Liver (tissue), 9 donors: ENCODE results near the gene KL. TPM values are rescaled to one million over a fixed set of nuclear protein-coding genes. Genes with fewer than 3 reads are reported as not detected.

ENCODE experiments used
- DNase-seq: peaks from one replicate; pipeline ENCODE4 v3.0.0-alpha.2; 2017; ENCODE audit warnings: low spot score
- H3K27ac ChIP-seq, 2 donors: one replicate each; pipeline ENCODE4 v1.7.0; 2013; ENCODE audit warnings: inconsistent platforms in 2 of 2, low read length in 2 of 2, control low read depth in 1 of 2, low read depth in 1 of 2, mild to moderate bottlenecking in 1 of 2
- H3K27me3 ChIP-seq, 4 donors: one replicate each; pipeline versions ENCODE4 v1.6.1 to v1.7.0; 2013; ENCODE audit warnings: low read length in 3 of 4, inconsistent platforms in 1 of 4, mild to moderate bottlenecking in 1 of 4, moderate library complexity in 1 of 4; ENCODE audit not compliant: control insufficient read depth in 4 of 4, insufficient read depth in 4 of 4
- H3K36me3 ChIP-seq, 4 donors: one replicate each; pipeline versions ENCODE4 v1.6.1 to v1.7.0; 2013; ENCODE audit warnings: low read length in 3 of 4, mild to moderate bottlenecking in 3 of 4, low read depth in 1 of 4, moderate library complexity in 1 of 4; ENCODE audit not compliant: control insufficient read depth in 4 of 4, insufficient read depth in 3 of 4
- H3K4me1 ChIP-seq, 4 donors: one replicate each; pipeline versions ENCODE4 v1.6.1 to v1.7.0; 2013; ENCODE audit warnings: low read length in 3 of 4, mild to moderate bottlenecking in 3 of 4, moderate library complexity in 1 of 4; ENCODE audit not compliant: control insufficient read depth in 4 of 4, insufficient read depth in 4 of 4
- H3K4me3 ChIP-seq, 3 donors: one replicate each; pipeline versions ENCODE4 v1.6.1 to v1.7.0; 2013; ENCODE audit warnings: low read length in 3 of 3, control low read depth in 1 of 3, low read depth in 1 of 3, mild to moderate bottlenecking in 1 of 3
- H3K9ac ChIP-seq, 2 donors: one replicate each; pipeline ENCODE4 v1.7.0; 2013; ENCODE audit warnings: low read length in 2 of 2, mild to moderate bottlenecking in 2 of 2, moderate library complexity in 2 of 2, control low read depth in 1 of 2, low read depth in 1 of 2
- H3K9me3 ChIP-seq, 4 donors: one replicate each; pipeline versions ENCODE4 v1.6.1 to v1.7.0; 2013; ENCODE audit warnings: low read length in 3 of 4; ENCODE audit not compliant: control insufficient read depth in 4 of 4
- ATF3 ChIP-seq: IDR thresholded peaks from 2 replicates; pipeline ENCODE4 v1.6.1; 2016; ENCODE audit warnings: antibody characterized with exemption
- EGR1 ChIP-seq, 2 donors: IDR thresholded peaks; 2 replicates each; pipeline ENCODE4 v1.6.1; 2016 to 2018; ENCODE audit warnings: antibody characterized with exemption in 2 of 2, low read depth in 2 of 2
- FOXA1 ChIP-seq: IDR thresholded peaks from 2 replicates; pipeline ENCODE4 v1.6.1; 2016; ENCODE audit warnings: antibody characterized with exemption
- FOXA2 ChIP-seq: IDR thresholded peaks from 2 replicates; pipeline ENCODE4 v1.6.1; 2016; ENCODE audit warnings: antibody characterized with exemption
- GABPA ChIP-seq, 2 donors: IDR thresholded peaks in 1 of 2; conservative IDR thresholded peaks in 1 of 2; 2 replicates each; pipeline ENCODE4 v1.6.1; 2016; ENCODE audit warnings: antibody characterized with exemption in 2 of 2, mild to moderate bottlenecking in 1 of 2, moderate library complexity in 1 of 2
- HNF4G ChIP-seq: IDR thresholded peaks from 2 replicates; pipeline ENCODE4 v1.6.1; 2016; ENCODE audit warnings: antibody characterized with exemption
- MAX ChIP-seq: IDR thresholded peaks from 2 replicates; pipeline ENCODE4 v1.6.1; 2016; ENCODE audit warnings: antibody characterized with exemption
- NR2F2 ChIP-seq: IDR thresholded peaks from 2 replicates; pipeline ENCODE4 v1.6.1; 2016; ENCODE audit warnings: antibody characterized with exemption
- RAD21 ChIP-seq, 2 donors: IDR thresholded peaks; 2 replicates each; pipeline ENCODE4 v1.6.1; 2016; ENCODE audit warnings: antibody characterized with exemption in 2 of 2, mild to moderate bottlenecking in 2 of 2
- SP1 ChIP-seq: IDR thresholded peaks from 2 replicates; pipeline ENCODE4 v1.6.1; 2018; ENCODE audit warnings: antibody characterized with exemption, mild to moderate bottlenecking
- TAF1 ChIP-seq: conservative IDR thresholded peaks from 2 replicates; pipeline ENCODE4 v1.6.1; 2016; ENCODE audit warnings: antibody characterized with exemption, mild to moderate bottlenecking
- YY1 ChIP-seq: IDR thresholded peaks from 2 replicates; pipeline ENCODE4 v1.6.1; 2016; ENCODE audit warnings: antibody characterized with exemption, mild to moderate bottlenecking
- WGBS: extraction: QIAGEN DNeasy Blood & Tissue Kit; methylation state at CpG from one replicate; pipeline ENCODE4 v1.1.7; 2013; 5-methylcytosine and 5-hydroxymethylcytosine counted together
- polyA plus RNA-seq, 2 donors: library from polyadenylated mRNA; stranded (reverse) in 1 of 2; unstranded in 1 of 2; fragments of 200-250 nt in 1 of 2; fragments of >200 nt in 1 of 2; fragmentation: Nextera tagmentation in 1 of 2; extraction: Ambion mirVana in 1 of 2; gene quantifications; one replicate each; pipeline versions ENCODE4 v1.2.1 to v1.2.3, GENCODE V29; 2013 to 2015
- total RNA-seq, 2 donors: library from RNA; depleted of rRNA; stranded (reverse); fragments of >200 nt; gene quantifications; one replicate each; pipeline ENCODE4 v1.2.3, GENCODE V29; 2014
- TF ChIP-seq, protein P1 (sequence below): IDR thresholded peaks from 2 replicates; pipeline ENCODE4 v1.6.1; 2016; ENCODE audit warnings: antibody characterized with exemption
- TF ChIP-seq, protein P2 (sequence below): IDR thresholded peaks from 2 replicates; pipeline ENCODE4 v1.6.1; 2016; ENCODE audit warnings: antibody characterized with exemption, mild to moderate bottlenecking
- donor health status: healthy.
- donor health status: healthy.
- donor health status: healthy.
- donor health status: healthy.
- donor health status: healthy.

KL gene
- total and polyA plus RNA-seq, 4 donors: 0.13 to 0.92 (median 0.28) TPM

DNA sequence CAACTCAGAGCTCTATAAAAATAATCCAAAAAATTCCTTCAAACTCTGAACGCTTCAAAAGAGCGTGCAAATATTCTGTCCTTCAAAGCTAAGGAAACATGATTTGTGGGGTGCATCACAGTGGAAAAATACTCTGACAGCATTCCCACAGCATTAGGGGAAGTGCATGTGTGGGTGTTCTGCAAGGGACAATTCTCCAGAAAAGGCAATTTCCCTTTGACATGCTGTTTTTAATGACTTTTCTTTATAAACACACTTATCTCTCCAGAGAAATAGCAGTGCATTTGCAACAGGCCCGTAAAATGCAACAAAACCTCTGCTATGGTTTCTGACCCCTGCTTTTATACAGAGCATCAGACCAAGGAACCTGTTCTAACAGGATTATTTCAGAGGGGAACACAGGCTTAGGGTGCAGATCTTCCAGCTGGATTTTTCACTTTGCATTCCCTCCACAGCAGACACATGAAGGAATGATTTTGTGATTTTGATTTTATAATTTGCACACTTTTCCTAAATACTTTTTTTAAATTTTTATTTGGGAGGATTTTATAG lies 42.6 kb downstream of the KL start (continued):
- TF ChIP-seq SP1 (peak; percentile 37), YY1 (no peak), RAD21 (IDR thresholded peaks at IDR 0.05) (peak in 1 of 2 donors; percentile 11), FOXA1 (no peak), EGR1 (IDR thresholded peaks at IDR 0.05; ENCODE audit: low read depth in 2 of 2) (no peak), HNF4G (no peak), NR2F2 (peak; percentile 34), GABPA (IDR thresholded peaks at IDR 0.05 in 1 of 2, conservative IDR thresholded peaks at IDR 0.05 in 1 of 2) (no peak), FOXA2 (no peak)
- TF ChIP-seq, protein P1, sequence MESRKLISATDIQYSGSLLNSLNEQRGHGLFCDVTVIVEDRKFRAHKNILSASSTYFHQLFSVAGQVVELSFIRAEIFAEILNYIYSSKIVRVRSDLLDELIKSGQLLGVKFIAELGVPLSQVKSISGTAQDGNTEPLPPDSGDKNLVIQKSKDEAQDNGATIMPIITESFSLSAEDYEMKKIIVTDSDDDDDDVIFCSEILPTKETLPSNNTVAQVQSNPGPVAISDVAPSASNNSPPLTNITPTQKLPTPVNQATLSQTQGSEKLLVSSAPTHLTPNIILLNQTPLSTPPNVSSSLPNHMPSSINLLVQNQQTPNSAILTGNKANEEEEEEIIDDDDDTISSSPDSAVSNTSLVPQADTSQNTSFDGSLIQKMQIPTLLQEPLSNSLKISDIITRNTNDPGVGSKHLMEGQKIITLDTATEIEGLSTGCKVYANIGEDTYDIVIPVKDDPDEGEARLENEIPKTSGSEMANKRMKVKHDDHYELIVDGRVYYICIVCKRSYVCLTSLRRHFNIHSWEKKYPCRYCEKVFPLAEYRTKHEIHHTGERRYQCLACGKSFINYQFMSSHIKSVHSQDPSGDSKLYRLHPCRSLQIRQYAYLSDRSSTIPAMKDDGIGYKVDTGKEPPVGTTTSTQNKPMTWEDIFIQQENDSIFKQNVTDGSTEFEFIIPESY: no peak

DNA sequence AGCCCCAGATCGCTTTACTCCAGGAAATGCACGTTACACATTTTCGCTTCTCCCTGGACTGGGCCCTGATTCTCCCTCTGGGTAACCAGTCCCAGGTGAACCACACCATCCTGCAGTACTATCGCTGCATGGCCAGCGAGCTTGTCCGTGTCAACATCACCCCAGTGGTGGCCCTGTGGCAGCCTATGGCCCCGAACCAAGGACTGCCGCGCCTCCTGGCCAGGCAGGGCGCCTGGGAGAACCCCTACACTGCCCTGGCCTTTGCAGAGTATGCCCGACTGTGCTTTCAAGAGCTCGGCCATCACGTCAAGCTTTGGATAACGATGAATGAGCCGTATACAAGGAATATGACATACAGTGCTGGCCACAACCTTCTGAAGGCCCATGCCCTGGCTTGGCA lies 44.6 kb downstream of the KL start:
- Histone ChIP-seq H3K4me1 (no peaks in the 10 kb centered on the region), H3K27ac (no peak overlapping the region), H3K9ac (no peak overlapping the region), H3K4me3 (no peak overlapping the region), H3K27me3 (no peaks in the 10 kb centered on the region), H3K36me3 (no peaks in the 10 kb centered on the region), H3K9me3 (no peaks in the 10 kb centered on the region)
- no peak for TF ChIP-seq GABPA (IDR thresholded peaks at IDR 0.05 in 1 of 2, conservative IDR thresholded peaks at IDR 0.05 in 1 of 2)
- TF ChIP-seq EGR1 (IDR thresholded peaks at IDR 0.05; ENCODE audit: low read depth in 2 of 2): no peak
- TF ChIP-seq NR2F2: no peak
- TF ChIP-seq TAF1: no peak
- DNase-seq: no peak
- 94% methylated on average over 15 of the region's 15 CpGs for WGBS

GRCh38 chr13:33066329-33066728 lies 50.1 kb downstream of the KL start:
- TF ChIP-seq FOXA2 (no peak), ATF3 (no peak), SP1 (no peak), YY1 (no peak), MAX (no peak), EGR1 (IDR thresholded peaks at IDR 0.05; ENCODE audit: low read depth in 2 of 2) (no peak), TAF1 (no peak), FOXA1 (no peak), NR2F2 (no peak), GABPA (IDR thresholded peaks at IDR 0.05 in 1 of 2, conservative IDR thresholded peaks at IDR 0.05 in 1 of 2) (no peak)
- TF ChIP-seq, protein P2, sequence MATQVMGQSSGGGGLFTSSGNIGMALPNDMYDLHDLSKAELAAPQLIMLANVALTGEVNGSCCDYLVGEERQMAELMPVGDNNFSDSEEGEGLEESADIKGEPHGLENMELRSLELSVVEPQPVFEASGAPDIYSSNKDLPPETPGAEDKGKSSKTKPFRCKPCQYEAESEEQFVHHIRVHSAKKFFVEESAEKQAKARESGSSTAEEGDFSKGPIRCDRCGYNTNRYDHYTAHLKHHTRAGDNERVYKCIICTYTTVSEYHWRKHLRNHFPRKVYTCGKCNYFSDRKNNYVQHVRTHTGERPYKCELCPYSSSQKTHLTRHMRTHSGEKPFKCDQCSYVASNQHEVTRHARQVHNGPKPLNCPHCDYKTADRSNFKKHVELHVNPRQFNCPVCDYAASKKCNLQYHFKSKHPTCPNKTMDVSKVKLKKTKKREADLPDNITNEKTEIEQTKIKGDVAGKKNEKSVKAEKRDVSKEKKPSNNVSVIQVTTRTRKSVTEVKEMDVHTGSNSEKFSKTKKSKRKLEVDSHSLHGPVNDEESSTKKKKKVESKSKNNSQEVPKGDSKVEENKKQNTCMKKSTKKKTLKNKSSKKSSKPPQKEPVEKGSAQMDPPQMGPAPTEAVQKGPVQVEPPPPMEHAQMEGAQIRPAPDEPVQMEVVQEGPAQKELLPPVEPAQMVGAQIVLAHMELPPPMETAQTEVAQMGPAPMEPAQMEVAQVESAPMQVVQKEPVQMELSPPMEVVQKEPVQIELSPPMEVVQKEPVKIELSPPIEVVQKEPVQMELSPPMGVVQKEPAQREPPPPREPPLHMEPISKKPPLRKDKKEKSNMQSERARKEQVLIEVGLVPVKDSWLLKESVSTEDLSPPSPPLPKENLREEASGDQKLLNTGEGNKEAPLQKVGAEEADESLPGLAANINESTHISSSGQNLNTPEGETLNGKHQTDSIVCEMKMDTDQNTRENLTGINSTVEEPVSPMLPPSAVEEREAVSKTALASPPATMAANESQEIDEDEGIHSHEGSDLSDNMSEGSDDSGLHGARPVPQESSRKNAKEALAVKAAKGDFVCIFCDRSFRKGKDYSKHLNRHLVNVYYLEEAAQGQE: no peak

More at GRCh38 chr13:33066329-33066728, 50.1 kb downstream of the KL start:
- H3K9ac ChIP-seq: no peak overlapping the region
- H3K27me3 ChIP-seq: no peaks in the 10 kb centered on the region
- no peak for DNase-seq
- H3K9me3 ChIP-seq: no peaks in the 10 kb centered on the region
- no peak overlapping the region for H3K27ac ChIP-seq
- no peaks in the 10 kb centered on the region for H3K4me1 ChIP-seq
- no peak overlapping the region for H3K4me3 ChIP-seq
- H3K36me3 ChIP-seq: no peaks in the 10 kb centered on the region
- 94% methylated on average over 18 of the region's 18 CpGs for WGBS
